HEK293 (cell line): ENCODE results near the gene ZCCHC10.
"Not testable (repeated sequence)": the region's sequence is repeated elsewhere in the genome, so short reads cannot be mapped to it uniquely, and the experiment has no call there.

Source experiments
- ZNF274 ChIP-seq, 2 experiments: fragments of 200-500 bp in 1 of 2; fragments of 450-650 bp in 1 of 2; sonication (Bioruptor generic) in 1 of 2; formaldehyde crosslinking in 1 of 2; IDR thresholded peaks; 2 replicates each; pipeline versions ENCODE4 v1.5.1 to v1.6.1; 2014 to 2016; ENCODE audit warnings: borderline replicate concordance in 1 of 2, inconsistent platforms in 1 of 2, low read length in 1 of 2, missing biosample characterization in 1 of 2, missing genetic modification characterization in 1 of 2
- ZNF423 ChIP-seq: fragments of 450-650 bp; formaldehyde crosslinking; IDR thresholded peaks from 2 replicates; pipeline ENCODE4 v1.5.1; 2016; ENCODE audit warnings: missing biosample characterization, missing genetic modification characterization
- TF ChIP-seq, protein P1 (sequence below): fragments of 450-650 bp; formaldehyde crosslinking; IDR thresholded peaks from 2 replicates; pipeline ENCODE4 v1.5.1; 2016; ENCODE audit warnings: missing biosample characterization, missing genetic modification characterization

DNA sequence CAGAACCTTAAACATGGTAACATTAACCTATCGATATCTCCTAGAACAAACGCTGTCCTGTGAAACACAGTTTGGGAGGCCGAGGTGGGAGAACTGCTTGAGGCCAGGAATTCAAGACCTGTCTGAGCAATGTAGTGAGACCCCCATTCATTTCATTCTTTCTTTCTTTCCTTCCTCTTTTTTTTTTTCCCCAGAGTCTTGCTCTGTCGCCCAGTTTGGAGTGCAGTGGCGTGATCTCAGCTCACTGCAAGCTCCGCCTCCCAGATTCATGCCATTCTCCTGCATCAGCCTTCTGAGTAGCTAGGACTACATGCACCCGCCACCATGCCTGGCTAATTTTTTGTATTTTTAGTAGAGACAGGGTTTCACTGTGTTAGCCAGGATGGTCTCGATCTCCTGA lies 20.2 kb upstream of the ZCCHC10 start:
- not testable (repeated sequence) for TF ChIP-seq ZNF423 (tag by site-specific recombination); ZNF274 (IDR thresholded peaks at IDR 0.05; ENCODE audit: low read length); ZNF274 (tag by site-specific recombination; IDR thresholded peaks at IDR 0.05; ENCODE audit: borderline replicate concordance)
- TF ChIP-seq, protein P1, sequence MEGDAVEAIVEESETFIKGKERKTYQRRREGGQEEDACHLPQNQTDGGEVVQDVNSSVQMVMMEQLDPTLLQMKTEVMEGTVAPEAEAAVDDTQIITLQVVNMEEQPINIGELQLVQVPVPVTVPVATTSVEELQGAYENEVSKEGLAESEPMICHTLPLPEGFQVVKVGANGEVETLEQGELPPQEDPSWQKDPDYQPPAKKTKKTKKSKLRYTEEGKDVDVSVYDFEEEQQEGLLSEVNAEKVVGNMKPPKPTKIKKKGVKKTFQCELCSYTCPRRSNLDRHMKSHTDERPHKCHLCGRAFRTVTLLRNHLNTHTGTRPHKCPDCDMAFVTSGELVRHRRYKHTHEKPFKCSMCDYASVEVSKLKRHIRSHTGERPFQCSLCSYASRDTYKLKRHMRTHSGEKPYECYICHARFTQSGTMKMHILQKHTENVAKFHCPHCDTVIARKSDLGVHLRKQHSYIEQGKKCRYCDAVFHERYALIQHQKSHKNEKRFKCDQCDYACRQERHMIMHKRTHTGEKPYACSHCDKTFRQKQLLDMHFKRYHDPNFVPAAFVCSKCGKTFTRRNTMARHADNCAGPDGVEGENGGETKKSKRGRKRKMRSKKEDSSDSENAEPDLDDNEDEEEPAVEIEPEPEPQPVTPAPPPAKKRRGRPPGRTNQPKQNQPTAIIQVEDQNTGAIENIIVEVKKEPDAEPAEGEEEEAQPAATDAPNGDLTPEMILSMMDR (tag by site-specific recombination), result not testable (repeated sequence)
